Epithelial cell of alveolus of lung (primary cell): Measurements from ENCODE around the gene TUSC2. TPM values are rescaled to one million over a fixed set of nuclear protein-coding genes. Genes with fewer than 3 reads are reported as not detected.

Experiments used
- total RNA-seq: library from RNA; depleted of rRNA; stranded (reverse); fragments of >200 nt; gene quantifications from 2 replicates; pipeline ENCODE4 v1.2.1, GENCODE V29; 2015

TUSC2 gene, protein sequence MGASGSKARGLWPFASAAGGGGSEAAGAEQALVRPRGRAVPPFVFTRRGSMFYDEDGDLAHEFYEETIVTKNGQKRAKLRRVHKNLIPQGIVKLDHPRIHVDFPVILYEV
- total RNA-seq: 17.6 and 45.5 TPM in 2 replicates

DNA sequence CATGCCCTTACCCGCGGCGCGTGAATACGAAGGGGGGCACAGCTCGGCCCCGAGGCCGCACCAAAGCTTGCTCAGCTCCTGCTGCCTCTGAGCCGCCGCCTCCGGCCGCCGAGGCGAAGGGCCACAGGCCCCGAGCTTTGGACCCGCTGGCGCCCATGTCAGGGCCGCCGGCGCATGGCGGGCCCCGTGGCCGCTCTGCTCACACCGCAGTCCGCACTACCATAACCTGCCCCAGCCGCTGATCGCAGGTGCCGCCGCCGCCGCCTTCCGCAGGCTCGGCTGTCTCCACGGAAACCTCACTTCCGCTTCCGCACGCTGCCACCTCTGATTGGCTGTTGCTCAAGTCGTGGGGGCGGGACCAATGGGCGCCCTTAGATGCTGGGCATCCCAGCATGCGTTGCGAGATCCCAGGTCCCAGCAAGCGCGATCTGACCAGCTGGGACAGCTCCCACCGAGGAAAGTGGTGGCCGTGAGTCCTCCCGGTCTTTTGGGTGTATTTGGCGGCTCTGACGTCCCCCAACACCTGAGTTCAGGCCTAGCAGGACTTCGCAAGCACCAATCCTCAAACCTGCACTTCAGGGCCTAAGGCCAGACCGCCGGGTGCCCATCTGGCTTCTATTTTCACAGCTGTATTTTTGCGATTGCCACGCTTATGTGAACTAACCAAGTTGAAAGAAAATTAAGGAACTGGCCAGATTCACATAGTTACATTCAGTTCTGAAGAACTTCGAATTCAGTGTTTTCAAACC is at the start of gene TUSC2:
TSS of gene TUSC2 (minus strand) at position 281 of the 749 bp plus-strand sequence. CDS start at position 157, 124 bp downstream.

DNA sequence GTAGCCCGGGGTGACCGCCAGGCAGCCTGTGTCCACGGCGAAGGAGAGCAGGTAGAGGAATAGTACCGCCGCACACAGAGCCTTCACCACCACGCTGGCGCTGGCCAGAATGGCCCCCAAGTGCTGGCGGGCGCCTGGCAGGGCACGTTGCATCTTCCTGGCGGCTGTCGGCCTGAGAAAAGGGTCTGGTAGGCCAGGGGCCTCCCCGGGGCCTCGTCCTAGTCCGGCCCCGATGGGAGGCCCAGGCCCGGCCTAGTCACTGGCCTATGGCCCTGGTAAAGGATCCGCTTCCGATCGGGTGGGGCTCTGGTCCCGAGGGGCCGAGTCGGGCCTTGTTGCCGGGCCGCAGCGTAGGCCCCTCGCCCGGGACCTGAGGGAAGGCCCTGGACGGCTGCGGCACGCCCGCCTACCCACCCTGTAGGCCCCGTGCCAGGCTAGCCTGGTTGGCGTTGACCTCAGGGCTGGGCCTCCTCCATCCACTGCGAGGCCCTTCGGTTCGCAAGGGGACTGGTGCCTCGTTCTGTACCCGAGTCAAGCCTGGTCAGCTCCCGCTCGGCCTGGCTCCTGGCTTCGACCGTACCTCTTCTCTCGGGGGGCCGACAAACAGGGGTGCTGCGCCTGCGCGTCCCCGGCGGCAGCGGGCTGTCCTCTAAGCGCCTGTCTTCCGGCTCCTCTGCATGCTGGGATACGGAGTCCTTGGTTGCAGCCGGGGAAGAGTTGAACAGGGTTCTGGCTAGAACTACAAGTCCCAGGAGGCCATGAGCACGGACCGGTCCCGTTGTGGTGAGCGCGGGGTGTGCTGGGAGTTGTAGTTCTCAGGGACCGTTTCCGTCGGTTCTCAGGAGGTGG is 31.1 kb upstream of the TUSC2 start, which contains the start of gene TMEM115:
TSS of gene TMEM115 (minus strand) at position 611 of the 849 bp plus-strand sequence. CDS start at position 153, 458 bp downstream.

DNA sequence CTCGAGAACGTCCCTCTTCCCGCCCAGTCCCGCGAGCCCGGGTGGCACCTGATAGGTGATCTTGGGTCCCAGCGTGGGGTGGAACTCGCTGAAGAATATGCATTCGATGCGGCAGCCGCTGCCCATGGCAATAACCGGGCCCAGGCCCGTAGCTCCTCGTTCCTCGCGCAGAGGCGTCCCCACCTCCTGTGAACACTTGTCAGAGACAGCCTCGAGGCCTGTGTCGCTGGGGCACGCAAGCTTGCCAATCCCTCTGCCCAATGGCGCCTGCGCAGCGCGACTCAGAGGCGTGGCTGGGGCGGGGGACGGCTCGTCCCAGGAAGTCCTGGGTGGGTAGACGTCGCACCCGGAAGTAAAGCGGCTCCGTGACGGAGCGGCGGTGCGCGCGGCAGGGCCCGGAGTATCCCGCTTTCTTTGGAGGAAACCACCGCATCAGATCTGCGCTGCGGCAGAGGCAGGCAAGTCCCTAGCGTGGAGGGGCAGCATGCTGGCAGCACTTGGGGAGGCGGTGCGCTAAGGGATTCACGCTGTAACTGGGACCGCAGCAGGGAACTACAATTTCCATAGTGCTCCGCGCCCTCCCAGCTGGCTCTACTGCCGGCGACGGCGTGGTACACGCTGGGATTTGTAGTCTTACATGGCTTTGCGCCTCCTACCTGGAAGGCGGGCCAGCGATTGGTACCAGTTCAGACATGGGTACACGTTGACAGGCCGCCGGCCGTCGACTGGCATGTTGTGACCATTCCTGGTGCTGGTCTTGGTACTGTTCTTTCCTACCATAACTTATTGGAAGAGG is 22.7 kb upstream of the TUSC2 start, which contains the start of the genes CYB561D2 and NPRL2:
TSS of gene CYB561D2 (plus strand) at position 336 of the 796 bp plus-strand sequence. CDS start 572 bp downstream, outside the sequence.
TSS of gene NPRL2 (minus strand) at position 249 of the 796 bp plus-strand sequence. CDS start at position 126, 123 bp downstream.

DNA sequence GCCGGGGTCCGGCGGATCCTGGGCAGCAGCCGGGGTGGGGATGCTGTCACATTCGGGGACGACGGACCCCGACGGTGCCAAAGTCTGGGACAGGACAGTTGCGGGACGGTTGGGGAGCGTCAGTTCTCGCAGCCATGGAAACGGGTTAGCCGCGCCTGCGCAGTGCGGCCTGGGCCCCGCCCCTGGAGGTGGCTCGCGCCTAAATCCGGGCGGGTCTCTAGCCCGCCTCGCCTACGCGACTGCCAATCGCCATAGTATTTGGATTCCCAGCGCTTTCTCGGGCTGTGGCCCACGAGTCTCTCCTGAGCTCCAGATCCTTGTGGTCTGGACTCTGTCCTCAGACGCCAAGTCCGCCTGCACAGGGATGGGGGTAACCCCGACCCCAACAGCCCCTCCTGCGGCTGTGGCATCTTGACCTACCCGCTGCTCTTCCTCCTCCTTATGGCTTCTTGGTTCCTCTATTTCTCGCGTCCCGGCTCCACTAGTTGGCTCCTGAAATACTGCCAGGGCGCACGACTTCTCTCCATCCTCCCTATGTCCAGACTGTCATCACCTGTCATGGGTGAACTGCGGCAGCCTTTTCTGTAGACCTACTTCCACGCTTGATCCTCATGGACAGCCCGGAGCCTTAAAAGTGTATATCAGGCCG is 17.7 kb upstream of the TUSC2 start, which contains the start of gene ZMYND10:
TSS of gene ZMYND10 (minus strand) at position 147 of the 649 bp plus-strand sequence. CDS start 153 bp downstream, outside the sequence.

DNA sequence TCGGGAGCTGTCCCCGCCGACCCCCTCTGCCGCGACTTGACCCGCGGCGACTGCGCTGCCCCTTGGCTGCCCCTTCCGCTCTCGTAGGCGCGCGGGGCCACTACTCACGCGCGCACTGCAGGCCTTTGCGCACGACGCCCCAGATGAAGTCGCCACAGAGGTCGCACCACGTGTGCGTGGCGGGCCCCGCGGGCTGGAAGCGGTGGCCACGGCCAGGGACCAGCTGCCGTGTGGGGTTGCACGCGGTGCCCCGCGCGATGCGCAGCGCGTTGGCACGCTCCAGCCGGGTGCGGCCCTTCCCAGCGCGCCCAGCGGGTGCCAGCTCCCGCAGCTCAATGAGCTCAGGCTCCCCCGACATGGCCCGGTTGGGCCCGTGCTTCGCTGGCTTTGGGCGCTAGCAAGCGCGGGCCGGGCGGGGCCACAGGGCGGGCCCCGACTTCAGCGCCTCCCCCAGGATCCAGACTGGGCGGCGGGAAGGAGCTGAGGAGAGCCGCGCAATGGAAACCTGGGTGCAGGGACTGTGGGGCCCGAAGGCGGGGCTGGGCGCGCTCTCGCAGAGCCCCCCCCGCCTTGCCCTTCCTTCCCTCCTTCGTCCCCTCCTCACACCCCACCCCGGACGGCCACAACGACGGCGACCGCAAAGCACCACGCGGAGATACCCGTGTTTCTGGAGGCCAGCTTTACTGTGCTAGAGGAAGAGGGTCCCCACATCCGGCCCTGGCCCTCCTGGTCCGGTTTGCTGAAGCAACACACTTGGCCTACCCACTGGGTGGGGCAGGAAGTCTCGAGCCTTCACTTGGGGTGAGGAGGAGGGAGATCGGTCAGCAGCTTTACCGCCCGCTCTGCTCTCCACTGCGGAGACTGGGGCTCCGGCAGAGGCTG is 12.7 kb upstream of the TUSC2 start, which contains the start of gene RASSF1:
TSS of gene RASSF1 (minus strand) at position 389 of the 882 bp plus-strand sequence. CDS start at position 358, 31 bp downstream.

DNA sequence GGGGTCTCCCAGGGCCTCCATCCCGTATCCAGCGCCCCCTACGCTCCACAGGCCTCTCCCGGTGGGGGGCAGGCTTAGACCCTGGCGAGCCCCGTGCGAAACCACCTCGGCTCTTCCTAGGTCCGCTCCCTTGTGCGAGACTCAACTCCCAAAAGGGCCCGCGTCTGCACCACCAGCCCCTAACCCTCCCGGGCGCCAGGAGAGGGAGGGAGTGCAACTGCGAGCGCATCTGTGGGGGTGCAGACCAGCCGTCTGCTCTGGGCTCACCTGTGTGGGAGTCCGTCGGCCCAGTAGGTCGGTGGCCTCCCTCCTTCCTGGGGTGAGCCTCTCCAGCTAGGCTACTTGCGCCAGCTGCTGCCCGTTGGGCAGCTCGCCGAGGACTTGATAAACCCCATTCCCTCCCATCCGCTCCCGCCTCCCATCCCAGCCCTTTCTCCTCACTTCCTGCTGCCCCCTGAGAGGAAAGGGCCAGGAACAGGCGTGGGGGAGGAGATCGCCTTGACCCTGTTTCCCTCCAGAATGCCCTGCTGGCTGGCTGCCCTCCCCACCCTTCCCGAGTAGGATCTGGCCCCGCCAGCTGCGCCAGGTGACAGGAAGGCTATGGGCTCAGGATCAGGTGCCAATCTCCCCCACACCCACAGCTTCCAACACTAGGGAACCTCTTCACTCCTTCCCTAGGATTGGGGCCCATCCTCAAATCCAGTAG is 5.5 kb downstream of the TUSC2 start, which contains the start of gene HYAL2:
TSS of gene HYAL2 (minus strand) at position 360 of the 706 bp plus-strand sequence. CDS start 2,256 bp downstream, outside the sequence.

DNA sequence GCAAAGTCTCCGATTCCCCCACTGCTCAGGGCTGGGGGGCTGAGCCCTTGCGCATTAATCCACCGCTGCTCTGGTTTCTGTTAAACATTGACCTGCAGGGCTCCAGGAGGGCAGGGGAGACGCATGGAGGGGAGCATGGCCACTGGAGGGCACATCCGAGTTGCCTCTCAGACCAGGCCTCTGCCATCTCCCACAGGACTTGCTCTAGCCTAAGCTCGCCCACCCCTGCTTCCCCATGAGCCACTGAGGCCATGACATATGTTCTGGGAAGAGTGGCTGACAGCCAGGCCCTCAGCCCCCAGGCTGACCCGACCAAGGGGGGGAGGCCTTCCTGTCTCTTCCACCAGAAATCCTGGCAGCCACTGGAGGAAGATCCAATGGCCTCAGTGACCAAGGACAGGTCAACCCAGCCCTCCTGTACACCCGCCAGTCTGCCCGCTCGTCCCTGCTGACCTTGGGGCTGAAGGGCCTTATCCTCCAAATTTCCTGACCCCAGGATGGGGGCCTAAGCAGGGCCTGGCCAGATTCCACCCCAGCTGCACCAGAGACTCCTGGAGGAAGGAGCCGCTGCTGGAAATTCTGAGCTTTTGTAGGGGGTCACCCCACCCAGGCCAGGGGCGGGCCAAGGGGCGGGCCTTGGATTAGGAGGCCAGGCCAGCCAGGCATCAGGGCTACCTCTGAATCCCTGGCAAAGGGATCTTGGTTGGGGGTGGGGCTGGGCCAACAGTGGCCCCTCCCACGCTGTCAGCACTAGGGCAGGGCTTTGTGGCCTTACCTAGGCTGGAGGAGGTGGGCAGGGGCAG is 24.8 kb downstream of the TUSC2 start, which contains the start of gene HYAL1:
TSS of gene HYAL1 (minus strand) at position 562 of the 803 bp plus-strand sequence. CDS start 618 bp downstream, outside the sequence.

DNA sequence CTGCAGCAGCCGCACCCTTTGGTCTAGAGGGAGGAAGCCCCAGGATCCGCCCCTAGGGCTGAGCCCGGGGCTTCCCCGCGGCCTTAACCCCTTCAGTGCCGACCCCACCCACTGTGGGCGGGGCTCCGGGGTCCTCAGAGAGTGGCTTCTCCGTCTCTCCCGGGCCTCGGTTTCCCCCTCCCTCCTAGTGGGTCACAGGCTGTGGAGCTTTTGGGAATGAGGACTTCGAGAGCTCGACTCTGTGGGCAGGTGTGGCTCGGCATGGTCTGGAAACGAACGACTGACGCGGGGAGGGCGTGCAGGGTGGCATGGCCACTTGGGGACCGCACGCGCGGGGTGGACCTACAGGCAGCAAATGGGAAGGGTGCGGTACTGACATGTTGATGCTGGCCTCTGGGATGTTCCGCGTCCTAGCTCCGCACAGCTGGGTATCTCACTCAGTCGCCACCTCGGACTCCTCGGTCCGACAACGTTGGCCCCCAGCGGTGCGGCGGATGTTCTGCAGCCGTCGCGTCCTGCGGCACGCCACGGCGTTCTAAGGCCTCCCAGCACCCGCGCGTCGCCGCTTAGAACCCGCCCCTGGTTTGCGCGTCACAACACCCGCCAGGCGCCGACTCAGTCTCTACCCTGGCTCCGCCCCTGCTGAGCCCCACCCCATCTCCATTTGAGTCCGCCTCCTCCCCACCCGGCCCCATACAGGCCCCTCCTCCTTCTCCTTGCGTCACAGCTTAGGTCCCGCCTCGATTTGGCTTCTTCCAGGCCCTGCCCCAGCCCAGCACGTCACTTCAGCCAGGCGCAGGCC is 29.0 kb downstream of the TUSC2 start, which contains the start of the genes HYAL3 and NAA80:
TSS of gene HYAL3 (minus strand) at position 570 of the 802 bp plus-strand sequence. CDS start 3,803 bp downstream, outside the sequence.
TSS of gene NAA80 (minus strand) at position 570 of the 802 bp plus-strand sequence. CDS start 1,942 bp downstream, outside the sequence.

DNA sequence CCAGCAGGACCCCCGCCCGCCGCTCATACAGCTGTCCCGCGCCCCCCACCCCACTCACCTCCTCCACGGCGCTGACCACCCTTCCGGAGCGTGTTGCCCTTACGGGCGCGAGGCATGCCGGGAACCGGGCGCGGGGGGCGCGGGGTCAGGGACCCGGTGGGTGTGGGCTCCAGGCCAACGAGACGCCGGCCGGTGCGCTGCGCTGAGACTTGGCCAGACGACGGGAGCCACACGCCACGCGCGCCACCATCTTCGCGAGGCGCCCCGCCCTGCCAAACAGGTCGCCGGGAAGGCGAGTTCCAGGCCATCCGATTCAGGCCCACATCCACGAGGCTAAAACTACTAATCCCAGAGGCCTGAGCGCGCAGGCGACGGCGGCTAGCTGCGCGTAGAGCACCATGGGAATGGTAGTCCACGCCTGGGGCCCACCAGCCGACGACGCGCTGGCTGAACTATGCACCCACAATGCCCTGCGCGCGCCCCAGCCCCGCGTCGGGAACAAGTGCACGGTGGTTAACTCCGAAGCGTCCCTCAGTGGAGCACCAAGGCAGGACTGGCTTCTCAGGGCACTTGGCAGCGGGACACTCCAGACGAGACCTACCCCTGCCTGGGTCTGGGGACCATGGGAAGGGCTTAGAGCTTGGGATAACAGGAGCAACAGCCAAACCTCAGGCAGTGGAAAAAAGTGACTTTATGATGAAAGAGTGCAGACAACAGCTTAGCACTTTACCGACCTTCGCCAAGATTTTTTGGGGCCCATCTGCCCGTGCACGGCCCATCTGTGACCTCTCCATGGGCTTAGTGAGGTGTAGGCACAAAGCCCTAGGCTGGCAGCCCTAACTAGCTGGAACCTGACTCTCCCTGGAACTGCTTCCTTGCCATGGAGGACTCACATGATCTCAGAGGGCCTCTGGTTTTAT is 35.6 kb downstream of the TUSC2 start, which contains the start of gene IFRD2:
TSS of gene IFRD2 (minus strand) at position 271 of the 920 bp plus-strand sequence. CDS start at position 116, 155 bp downstream.

DNA sequence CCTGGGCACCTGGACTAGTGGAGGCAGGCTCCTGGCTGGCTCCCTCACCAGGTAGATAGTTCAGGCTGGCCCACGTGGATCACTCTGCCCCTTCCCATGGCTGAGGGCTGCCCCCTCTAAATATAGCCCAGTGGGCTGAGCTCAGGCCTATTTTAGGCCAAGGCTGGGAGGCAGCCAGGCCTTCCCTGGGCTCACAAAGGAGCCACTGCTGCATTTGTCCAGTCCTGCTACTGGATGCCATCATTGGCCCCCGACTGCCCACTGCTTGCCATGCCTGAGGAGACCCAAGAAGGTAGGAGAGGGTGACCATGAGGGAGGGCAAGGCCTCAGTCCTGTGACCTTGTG is 49.2 kb downstream of the TUSC2 start, which contains the start of gene LSMEM2:
TSS of gene LSMEM2 (plus strand) at position 208 of the 345 bp plus-strand sequence. CDS start at position 235, 27 bp downstream.

Other genes starting within 250 kb of the TUSC2 start
- 34.4 and 89.8 TPM in 2 replicates for gene RBM5, start 239.3 kb downstream of the TUSC2 start, total RNA-seq
- gene SEMA3F, start 172.9 kb downstream of the TUSC2 start, total RNA-seq: 12.4 and 40.2 TPM in 2 replicates
- gene GNAT1, start 136.6 kb downstream of the TUSC2 start, total RNA-seq: not detected in 2 replicates
- gene SLC38A3, start 123.0 kb downstream of the TUSC2 start, total RNA-seq: 0.40 TPM in 1 of 2 replicates, not detected in the other
- gene GNAI2, start 92.0 kb downstream of the TUSC2 start, total RNA-seq: 137 and 271 TPM in 2 replicates
- 3.1 and 26.3 TPM in 2 replicates for gene SEMA3B, start 59.1 kb downstream of the TUSC2 start, total RNA-seq
- gene LSMEM2, start 49.1 kb downstream of the TUSC2 start, total RNA-seq: not detected in 2 replicates
- 39.0 and 86.2 TPM in 2 replicates for gene IFRD2, start 35.8 kb downstream of the TUSC2 start, total RNA-seq
- gene HYAL3, start 28.8 kb downstream of the TUSC2 start, total RNA-seq: 7.4 and 13.4 TPM in 2 replicates
- 12.3 and 14.3 TPM in 2 replicates for gene NAA80, start 28.8 kb downstream of the TUSC2 start, total RNA-seq
- gene HYAL1, start 24.6 kb downstream of the TUSC2 start, total RNA-seq: 1.3 and 4.5 TPM in 2 replicates
- 68.3 and 88.3 TPM in 2 replicates for gene HYAL2, start 5.5 kb downstream of the TUSC2 start, total RNA-seq
- 31.2 and 42.7 TPM in 2 replicates for gene RASSF1, start 12.6 kb upstream of the TUSC2 start, total RNA-seq
- 0.48 and 1.4 TPM in 2 replicates for gene ZMYND10, start 17.5 kb upstream of the TUSC2 start, total RNA-seq
- gene NPRL2, start 22.6 kb upstream of the TUSC2 start, total RNA-seq: 15.4 and 16.0 TPM in 2 replicates
- 29.9 and 33.4 TPM in 2 replicates for gene CYB561D2, start 22.6 kb upstream of the TUSC2 start, total RNA-seq
- gene TMEM115, start 31.3 kb upstream of the TUSC2 start, total RNA-seq: 59.6 and 74.7 TPM in 2 replicates
- gene CACNA2D2, start 175.4 kb upstream of the TUSC2 start, total RNA-seq: 0.08 TPM in 1 of 2 replicates, not detected in the other
- 7.4 and 11.9 TPM in 2 replicates for gene C3orf18, start 239.5 kb upstream of the TUSC2 start, total RNA-seq
- gene HEMK1, start 241.3 kb upstream of the TUSC2 start, total RNA-seq: 13.4 and 15.6 TPM in 2 replicates